Measurements from ENCODE around the gene TTC6.

Gene TTC6

DNA sequence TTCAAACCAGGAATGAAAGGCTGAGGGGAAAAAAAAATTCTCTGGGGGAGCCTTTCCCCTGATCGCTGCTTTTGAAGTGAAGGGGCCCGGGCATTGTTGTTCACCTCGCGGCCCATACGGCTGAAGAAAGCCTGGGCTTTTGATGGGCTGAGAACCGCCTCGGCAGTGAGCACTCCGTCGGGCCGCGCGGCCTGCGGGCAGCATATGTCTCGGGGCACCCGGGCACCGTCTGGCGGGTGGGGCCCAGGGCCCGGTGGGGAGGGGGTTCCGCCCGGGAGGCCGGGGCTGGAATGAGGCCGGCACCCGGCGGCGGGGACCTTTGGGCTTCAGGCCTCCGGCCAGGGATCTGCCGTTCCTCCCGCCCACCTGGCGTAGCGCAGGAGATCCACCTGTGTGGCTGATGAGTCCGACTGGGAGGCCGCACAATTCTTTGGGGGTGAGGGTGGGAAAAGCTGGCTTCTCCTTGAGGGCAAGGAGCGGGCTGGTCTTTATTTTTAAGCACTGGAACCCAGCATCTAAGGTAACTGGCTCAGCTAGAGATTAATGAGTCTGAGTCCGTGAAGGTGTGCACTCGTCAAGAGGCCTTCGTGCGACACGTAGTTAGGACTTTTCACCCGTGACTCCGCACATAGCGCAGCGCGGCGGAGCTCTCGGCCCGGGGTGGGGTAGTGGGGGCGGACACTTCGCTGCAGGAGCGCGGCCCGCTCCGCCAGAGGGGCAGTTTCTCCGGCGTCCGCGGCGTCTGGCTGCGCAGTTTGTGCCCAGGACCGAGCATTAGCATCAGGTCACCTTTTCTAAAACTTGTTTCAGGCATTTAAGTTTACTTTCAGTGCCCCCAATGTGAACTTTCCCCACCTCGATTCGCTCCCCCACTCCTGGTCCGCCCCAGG, 11.0 kb upstream of the TTC6 start:
- DNase-seq (ENCODE audit: low read depth, low spot score): no peak

DNA sequence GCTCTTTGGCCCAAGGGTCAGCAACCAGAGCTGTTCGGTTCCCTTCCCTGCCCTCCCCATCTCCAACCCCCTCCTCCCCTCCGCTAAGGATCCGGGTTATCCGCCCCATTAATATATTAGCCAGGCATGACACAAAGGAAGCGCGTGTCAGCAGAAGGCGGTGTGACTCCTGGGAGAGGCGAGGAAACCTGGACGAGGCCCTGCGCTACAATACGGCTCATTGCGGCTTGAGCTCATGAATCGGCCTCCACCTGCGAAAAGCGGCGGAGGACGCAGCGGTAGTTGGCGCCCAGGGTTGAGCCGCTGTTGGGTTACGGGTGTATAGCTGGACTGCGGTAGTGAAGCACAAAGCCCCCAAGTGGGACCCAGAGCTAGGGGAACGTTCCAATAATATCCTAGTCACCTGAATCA, 10.3 kb upstream of the TTC6 start:
- DNase-seq (ENCODE audit: low read depth, low spot score): no peak

GRCh38 chr14:37585971-37586796, 9.2 kb upstream of the TTC6 start:
- no peak for DNase-seq (ENCODE audit: low read depth, low spot score)

- no peak for DNase-seq (ENCODE audit: low read depth, low spot score)
Observed at GRCh38 chr14:37586797-37587130, 8.7 kb upstream of the TTC6 start.

GRCh38 chr14:37587131-37587803, 8.2 kb upstream of the TTC6 start:
- DNase-seq (ENCODE audit: low read depth, low spot score): no peak

GRCh38 chr14:37587881-37588666, 7.4 kb upstream of the TTC6 start:
- no peak for DNase-seq (ENCODE audit: low read depth, low spot score)

DNA sequence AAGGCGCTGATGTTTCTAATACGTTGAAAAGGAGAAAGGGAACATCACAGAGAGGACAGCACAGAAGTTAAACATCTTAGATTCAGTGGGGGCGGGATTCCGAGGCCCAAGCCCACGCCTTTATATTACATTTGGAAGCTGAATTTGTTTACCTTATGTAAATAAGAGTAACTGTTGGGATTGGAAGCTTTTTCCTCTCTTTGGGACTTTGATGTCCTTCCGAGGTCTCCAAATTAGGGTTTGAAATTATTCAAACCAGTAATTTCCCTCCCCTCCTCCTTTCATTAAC, 6.8 kb upstream of the TTC6 start:
- DNase-seq (ENCODE audit: low read depth, low spot score): no peak

DNA sequence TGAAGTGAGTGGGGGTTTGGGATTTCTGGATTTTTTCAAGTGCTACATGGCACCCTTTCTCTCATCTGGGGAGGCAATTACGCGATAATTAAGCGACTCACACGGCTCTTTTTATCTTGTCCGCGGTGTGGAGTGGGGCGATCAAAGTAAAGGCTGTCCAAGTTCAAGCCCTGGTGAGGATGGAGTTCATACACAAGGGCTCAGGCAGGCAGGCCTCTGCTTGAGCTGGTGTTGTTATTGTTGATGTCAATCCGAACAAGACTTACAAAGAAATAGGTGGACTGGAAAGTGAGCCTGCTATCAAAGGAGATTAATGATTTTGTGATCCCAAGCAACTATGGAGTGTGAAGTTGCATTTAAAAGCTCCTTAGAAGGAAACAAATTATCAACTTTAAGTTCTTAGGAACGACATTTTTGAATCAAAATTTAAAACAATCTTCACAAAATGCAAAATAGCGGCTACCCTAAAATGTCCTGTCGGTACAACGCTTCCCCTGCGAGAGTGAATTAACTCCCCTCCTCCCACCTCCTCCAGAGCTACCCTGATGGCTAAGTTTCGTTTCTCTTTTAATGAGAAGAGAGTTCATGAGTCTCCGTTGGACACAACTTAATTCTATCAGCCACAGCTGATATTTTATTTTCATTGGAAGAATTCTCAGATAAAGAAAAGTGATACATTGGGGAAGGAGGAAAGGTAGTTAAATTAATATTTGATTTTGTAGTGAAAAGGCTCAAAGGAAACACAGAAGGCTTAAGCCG, 6.3 kb upstream of the TTC6 start:
- DNase-seq (ENCODE audit: low read depth, low spot score): no peak

DNA sequence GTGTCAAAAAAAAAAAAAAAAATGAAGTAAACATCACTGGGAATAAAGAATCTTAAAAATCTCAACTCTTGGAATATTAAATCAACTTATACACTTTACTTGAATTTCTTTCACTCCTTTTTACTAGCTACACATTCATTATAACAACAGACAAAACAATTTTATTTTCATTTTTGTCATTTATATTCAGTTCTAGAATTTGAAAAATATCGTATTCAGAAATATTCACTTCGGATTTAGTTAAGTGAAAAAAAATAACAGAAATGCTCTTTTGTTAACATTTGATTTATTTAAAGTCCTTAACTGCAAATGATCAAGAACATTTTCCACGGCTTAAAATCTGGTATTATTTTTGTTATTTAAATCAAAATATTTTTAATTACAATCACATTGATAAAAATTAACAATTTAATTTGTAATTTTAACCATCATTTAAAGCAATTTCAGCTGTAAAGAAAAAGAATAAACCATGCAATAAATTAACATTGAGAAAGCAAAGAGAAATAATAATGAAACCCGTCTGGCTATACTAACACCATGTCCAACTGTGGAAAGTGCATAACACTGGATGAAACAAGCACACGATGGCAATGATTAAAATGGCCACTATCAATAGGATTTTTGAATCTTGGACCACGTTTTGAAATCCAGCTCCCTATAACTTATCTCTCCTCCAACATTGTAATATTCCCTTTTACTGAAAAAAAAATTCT, 5.6 kb upstream of the TTC6 start:
- DNase-seq (ENCODE audit: low read depth, low spot score): no peak

DNA sequence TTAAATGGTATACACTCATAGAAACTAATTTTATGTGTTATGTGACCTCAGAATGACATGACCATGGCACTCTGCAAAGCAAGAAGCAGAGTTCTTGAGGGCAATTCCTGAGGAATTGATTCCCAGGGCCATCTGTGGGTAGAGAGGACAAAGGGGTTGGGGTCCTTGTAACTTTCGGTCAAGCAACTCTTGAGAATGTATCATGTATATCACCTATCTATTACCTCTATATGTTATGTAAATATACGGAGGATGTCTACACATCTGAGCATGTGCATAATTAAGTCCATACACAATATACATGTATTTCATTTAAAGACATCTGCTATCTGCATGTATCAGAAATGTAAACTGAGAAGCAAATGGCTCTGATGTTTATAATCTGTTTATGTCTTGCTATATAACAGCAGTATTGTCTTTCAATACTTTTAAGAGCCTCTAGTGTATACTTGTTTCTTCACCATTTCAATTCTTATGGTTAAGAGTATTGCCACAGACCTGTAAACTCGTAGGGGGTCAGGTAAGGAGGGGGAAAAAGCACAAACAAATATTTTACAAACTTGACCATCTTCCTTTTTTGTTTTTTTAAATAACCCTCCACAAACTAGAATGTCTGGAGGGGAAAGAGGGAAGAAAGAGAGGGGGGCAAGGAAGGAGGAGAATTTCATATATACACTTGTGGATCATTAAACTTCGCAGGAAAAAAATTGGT, 4.8 kb upstream of the TTC6 start:
- no peak for DNase-seq (ENCODE audit: low read depth, low spot score)

DNA sequence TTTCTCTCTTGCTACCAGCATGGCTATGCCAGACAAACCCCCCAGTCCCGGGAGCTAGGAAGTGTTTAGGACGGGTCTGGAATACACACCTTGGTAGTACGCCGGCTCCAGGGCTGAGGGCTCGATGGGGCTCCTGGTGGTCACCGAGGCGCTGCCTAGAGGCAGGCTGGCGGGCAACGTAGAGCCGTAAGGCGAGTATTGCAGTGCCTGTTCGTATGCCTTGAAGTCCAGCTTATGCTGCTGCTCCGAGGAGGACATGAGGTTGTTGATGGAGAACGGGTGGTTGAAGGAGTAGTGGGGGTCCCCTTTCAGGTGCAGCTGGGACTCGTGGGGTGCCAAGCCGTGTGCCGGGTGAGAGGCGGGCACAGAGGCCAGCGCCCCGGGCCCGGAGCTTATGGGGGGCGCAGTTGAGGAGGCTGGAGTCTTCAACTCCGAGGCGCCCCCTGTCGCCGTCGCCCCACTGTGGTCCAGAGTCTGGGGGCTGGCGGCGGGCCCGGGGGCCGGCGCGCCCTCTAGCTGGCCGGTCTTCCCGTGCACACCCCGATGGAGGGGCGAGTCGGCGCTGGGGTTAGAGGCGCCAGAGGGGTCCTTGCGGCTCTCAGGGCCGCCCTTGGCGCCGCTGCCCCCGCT, 4.0 kb upstream of the TTC6 start:
- no peak for DNase-seq (ENCODE audit: low read depth, low spot score)

DNA sequence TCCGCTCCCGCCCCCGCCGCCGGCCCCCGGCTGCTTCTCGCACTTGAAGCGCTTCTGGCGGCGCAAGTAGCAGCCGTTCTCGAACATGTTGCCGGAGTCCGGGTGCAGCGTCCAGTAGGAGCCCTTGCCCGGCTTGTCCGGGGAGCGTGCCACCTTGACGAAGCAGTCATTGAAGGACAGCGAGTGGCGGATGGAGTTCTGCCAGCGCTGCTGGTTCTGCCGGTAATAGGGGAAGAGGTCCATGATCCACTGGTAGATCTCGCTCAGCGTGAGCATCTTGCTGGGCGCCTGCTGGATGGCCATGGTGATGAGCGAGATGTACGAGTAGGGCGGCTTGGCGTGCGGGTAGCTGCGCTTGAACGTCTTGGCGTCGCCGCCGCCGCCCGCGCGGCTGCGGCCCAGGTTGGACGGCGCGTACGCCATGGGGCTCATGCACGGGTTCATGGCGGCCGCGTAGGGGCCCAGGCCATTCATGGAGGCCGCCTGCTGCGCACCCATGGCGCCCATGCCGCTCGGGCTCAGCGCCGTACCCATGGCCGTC, 3.4 kb upstream of the TTC6 start:
- no peak for DNase-seq (ENCODE audit: low read depth, low spot score)

DNA sequence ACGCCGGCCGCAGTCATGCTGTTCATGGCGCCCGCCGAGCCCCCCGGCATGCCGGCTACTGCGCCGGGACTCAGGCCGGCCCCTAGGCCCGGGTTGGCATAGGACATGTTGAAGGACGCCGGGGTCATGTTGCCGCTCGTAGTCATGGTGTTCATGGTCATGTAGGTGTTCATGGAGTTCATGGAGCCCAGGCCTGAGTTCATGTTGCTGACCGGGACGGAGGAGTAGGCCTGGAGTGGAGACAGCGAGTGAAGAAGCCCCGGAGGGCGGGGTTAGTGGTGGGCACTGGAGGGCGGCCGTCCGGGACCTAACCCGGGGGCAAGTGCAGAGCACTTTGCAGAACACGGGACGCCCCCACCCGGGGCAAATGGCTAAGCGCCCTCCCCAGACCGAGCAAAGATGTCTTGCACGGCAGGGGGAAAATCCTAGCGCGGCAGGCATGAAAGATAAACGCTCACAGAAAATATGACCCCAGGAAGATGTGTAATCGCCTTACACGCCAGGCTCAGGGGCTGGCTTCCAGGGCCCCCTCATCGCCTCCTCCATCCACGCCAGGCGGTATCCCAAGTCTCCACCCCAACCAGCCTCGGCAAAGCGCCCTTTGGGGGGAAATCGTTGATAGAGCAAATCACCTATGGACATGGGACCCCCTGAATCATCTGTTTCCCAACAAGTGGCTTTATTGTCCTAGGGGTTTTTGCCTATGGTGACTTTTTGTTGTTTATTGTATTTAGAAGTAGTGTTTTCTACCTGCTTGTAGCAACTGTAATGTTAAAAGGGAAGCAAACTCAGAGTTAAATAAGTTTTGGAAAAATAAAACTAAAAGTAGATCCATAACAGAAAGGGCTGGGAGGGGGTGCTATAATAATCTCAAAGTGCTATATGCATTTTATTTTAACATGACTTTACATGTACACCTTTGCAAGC, 2.7 kb upstream of the TTC6 start:
- DNase-seq (ENCODE audit: low read depth, low spot score): no peak

DNA sequence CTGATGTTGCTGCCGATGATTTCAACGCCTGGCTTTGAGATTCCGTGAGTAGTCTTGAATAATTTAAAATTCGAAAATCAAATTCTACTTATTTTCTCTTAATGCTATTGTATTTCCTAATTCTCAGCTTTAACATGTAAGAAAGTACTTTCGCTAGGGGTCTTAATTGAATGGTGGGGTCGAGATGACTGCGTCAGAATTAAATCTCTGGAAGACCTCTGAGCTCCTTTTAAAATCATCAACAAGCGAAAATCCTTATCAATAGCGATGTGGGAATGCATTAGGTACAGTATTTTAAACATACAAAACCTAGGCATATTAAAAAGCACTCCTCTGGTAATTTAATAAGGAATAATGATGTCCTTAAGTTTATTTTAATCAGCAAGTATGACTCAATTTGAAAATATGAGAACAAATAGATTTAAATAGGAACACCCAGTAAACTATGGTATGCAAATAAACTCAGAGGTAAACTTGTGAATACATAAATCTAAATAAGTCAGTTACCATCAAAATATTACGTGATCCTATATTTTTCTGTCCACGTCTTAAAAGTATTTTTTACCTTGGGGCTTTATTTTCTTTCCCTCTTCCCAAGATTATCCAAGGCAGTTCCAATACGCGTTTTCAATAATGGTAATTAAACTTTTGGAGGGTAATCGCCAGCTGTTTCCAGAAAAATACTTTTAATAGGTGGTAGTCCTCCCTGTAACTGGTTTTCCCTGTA, 1.8 kb upstream of the TTC6 start:
- DNase-seq (ENCODE audit: low read depth, low spot score): no peak

- no peak for DNase-seq (ENCODE audit: low read depth, low spot score)
Observed at GRCh38 chr14:37594238-37594970, 1.0 kb upstream of the TTC6 start.

- no peak for DNase-seq (ENCODE audit: low read depth, low spot score)
Observed at GRCh38 chr14:37595809-37596621, 586 bp downstream of the TTC6 start.
